Neural progenitor cell (in vitro differentiated cells): ENCODE data around the gene OR4E2. TPM values are rescaled to one million over a fixed set of nuclear protein-coding genes. Genes with fewer than 3 reads are reported as not detected.

Experiments used
- DNase-seq: peaks from one replicate; pipeline ENCODE4 v3.0.0-alpha.2; 2016; ENCODE audit warnings: low spot score
- H2AFZ ChIP-seq: fragments of 200-600 bp; sonication (generic); replicated peaks from 2 replicates; pipeline ENCODE4 v1.6.1; 2016; ENCODE audit warnings: antibody characterized with exemption
- H3F3A ChIP-seq: fragments of 200-600 bp; sonication (generic); 2 replicates; pipeline ENCODE4 v1.6.1; 2016; ENCODE audit warnings: antibody characterized with exemption, low read depth
- H3K27ac ChIP-seq: fragments of 200-600 bp; sonication (generic); 2 replicates; pipeline ENCODE4 v1.5.1; 2016; ENCODE audit warnings: mild to moderate bottlenecking
- H3K27me3 ChIP-seq: fragments of 200-600 bp; sonication (generic); 2 replicates; pipeline ENCODE4 v1.6.1; 2016; ENCODE audit warnings: mild to moderate bottlenecking, moderate library complexity
- H3K36me3 ChIP-seq: fragments of 200-600 bp; sonication (generic); 2 replicates; pipeline ENCODE4 v1.5.1; 2016
- H3K4me1 ChIP-seq: fragments of 200-600 bp; sonication (generic); 2 replicates; pipeline ENCODE4 v1.6.1; 2016; ENCODE audit warnings: mixed run types
- H3K4me2 ChIP-seq: fragments of 200-600 bp; sonication (generic); 2 replicates; pipeline ENCODE4 v1.6.1; 2016
- H3K4me3 ChIP-seq: fragments of 200-600 bp; sonication (generic); 2 replicates; pipeline ENCODE4 v1.5.1; 2016
- H3K79me2 ChIP-seq: fragments of 200-600 bp; sonication (generic); 2 replicates; pipeline ENCODE4 v1.6.1; 2016; ENCODE audit warnings: low read depth
- H3K9ac ChIP-seq: fragments of 200-600 bp; sonication (generic); 2 replicates; pipeline ENCODE4 v1.6.1; 2016
- H3K9me3 ChIP-seq: fragments of 200-600 bp; sonication (generic); 2 replicates; pipeline ENCODE4 v1.5.1; 2016; ENCODE audit warnings: low read depth
- H4K20me1 ChIP-seq: fragments of 200-600 bp; sonication (generic); 2 replicates; pipeline ENCODE4 v1.6.1; 2016; ENCODE audit warnings: low read depth
- H3K27ac Mint-ChIP-seq: 3 replicates; pipeline ENCODE4 v1.8.0; 2021; ENCODE audit warnings: mixed read lengths
- H3K27me3 Mint-ChIP-seq: 2 replicates; pipeline ENCODE4 v1.8.0; 2022; ENCODE audit warnings: low read depth, mild to moderate bottlenecking, inconsistent platforms, moderate library complexity, mixed read lengths; ENCODE audit not compliant: insufficient read depth
- H3K36me3 Mint-ChIP-seq: 3 replicates; pipeline ENCODE4 v1.8.0; 2021; ENCODE audit warnings: mixed read lengths
- H3K4me1 Mint-ChIP-seq: 3 replicates; pipeline ENCODE4 v1.8.0; 2021; ENCODE audit warnings: mixed read lengths
- H3K4me3 Mint-ChIP-seq: 3 replicates; pipeline ENCODE4 v1.8.0; 2021; ENCODE audit warnings: mild to moderate bottlenecking, moderate library complexity, mixed read lengths
- H3K9me3 Mint-ChIP-seq: 3 replicates; pipeline ENCODE4 v1.8.0; 2020; ENCODE audit warnings: mixed read lengths
- CTCF ChIP-seq: fragments of 200-600 bp; sonication (generic); IDR thresholded peaks from 2 replicates; pipeline ENCODE4 v1.5.1; 2017; ENCODE audit warnings: antibody characterized with exemption, mild to moderate bottlenecking
- EZH2 ChIP-seq: fragments of 200-600 bp; sonication (generic); IDR thresholded peaks from 2 replicates; pipeline ENCODE4 v1.6.1; 2017; ENCODE audit warnings: antibody characterized with exemption, mild to moderate bottlenecking, moderate library complexity
- EZH2phosphoT487 ChIP-seq: fragments of 200-600 bp; sonication (generic); IDR thresholded peaks from 2 replicates; pipeline ENCODE4 v1.6.1; 2017; ENCODE audit warnings: antibody characterized with exemption
- total RNA-seq: library from RNA; depleted of rRNA; stranded (reverse); fragments of >200 nt; gene quantifications from 2 replicates; pipeline ENCODE4 v1.2.3, GENCODE V29; 2015; ENCODE audit warnings: low replicate concordance

OR4E2 gene
- not detected in 2 replicates for total RNA-seq

- H3K4me1 Mint-ChIP-seq, result no peaks in the 10 kb centered on the region
- peaks cover 3% of the 10 kb centered on the region for H3K27me3 Mint-ChIP-seq
- no peaks in the 10 kb centered on the region for H3K9me3 ChIP-seq
- DNase-seq, result no peak
- no peaks in the 10 kb centered on the region for H4K20me1 ChIP-seq
- H3K9ac ChIP-seq, result no peak within 1 kb of the TSS
- no peaks in the 10 kb centered on the region for H3K79me2 ChIP-seq
- no peak within 1 kb of the TSS for H3K27ac Mint-ChIP-seq
- no peak within 1 kb of the TSS for H2AFZ ChIP-seq
- H3F3A ChIP-seq, result no peaks in the 10 kb centered on the region
- H3K9me3 Mint-ChIP-seq, result no peaks in the 10 kb centered on the region
- no peaks in the 10 kb centered on the region for H3K4me1 ChIP-seq
- H3K36me3 Mint-ChIP-seq, result no peaks in the 10 kb centered on the region
- H3K27ac ChIP-seq, result no peak within 1 kb of the TSS
- no peak within 1 kb of the TSS for H3K4me2 ChIP-seq
- no peak within 1 kb of the TSS for H3K4me3 ChIP-seq
- no peak within 1 kb of the TSS for H3K4me3 Mint-ChIP-seq
- no peaks in the 10 kb centered on the region for H3K27me3 ChIP-seq
- no peaks in the 10 kb centered on the region for H3K36me3 ChIP-seq
- TF ChIP-seq EZH2 (no peak), EZH2phosphoT487 (no peak), CTCF (no peak)
Measured at GRCh38 chr14:21653331-21653885, at the start of gene OR4E2. Gene OR4E2, plus strand, starts transcription at chr14:21653835. Its CDS starts 11,248 bp downstream, at chr14:21665083.

GRCh38 chr14:21612324-21612723 lies 41.3 kb upstream of the OR4E2 start:
- H3K4me2 ChIP-seq, result no peak overlapping the region
- no peaks in the 10 kb centered on the region for H4K20me1 ChIP-seq
- no peak for DNase-seq
- Mint-ChIP-seq H3K4me3 (no peak overlapping the region), H3K27me3 (peaks cover 2% of the 10 kb centered on the region), H3K4me1 (no peaks in the 10 kb centered on the region), H3K36me3 (no peaks in the 10 kb centered on the region), H3K9me3 (no peaks in the 10 kb centered on the region), H3K27ac (no peak overlapping the region)
- TF ChIP-seq EZH2, result no peak
- TF ChIP-seq CTCF, result no peak
- no peak for TF ChIP-seq EZH2phosphoT487
- H3K36me3 ChIP-seq, result no peaks in the 10 kb centered on the region
- no peaks in the 10 kb centered on the region for H3F3A ChIP-seq
- no peaks in the 10 kb centered on the region for H3K4me1 ChIP-seq
- no peak overlapping the region for H2AFZ ChIP-seq
- no peaks in the 10 kb centered on the region for H3K9me3 ChIP-seq
- H3K79me2 ChIP-seq, result no peaks in the 10 kb centered on the region
- H3K4me3 ChIP-seq, result no peak overlapping the region
- H3K27me3 ChIP-seq, result no peaks in the 10 kb centered on the region
- H3K27ac ChIP-seq, result no peak overlapping the region
- H3K9ac ChIP-seq, result no peak overlapping the region

GRCh38 chr14:21614240-21614639 lies 39.4 kb upstream of the OR4E2 start:
- Histone ChIP-seq H3K79me2 (no peaks in the 10 kb centered on the region), H3K4me3 (no peak overlapping the region), H3F3A (no peaks in the 10 kb centered on the region), H3K9me3 (no peaks in the 10 kb centered on the region), H3K27ac (no peak overlapping the region), H3K4me2 (no peak overlapping the region), H4K20me1 (no peaks in the 10 kb centered on the region), H3K36me3 (no peaks in the 10 kb centered on the region), H3K27me3 (no peaks in the 10 kb centered on the region), H3K9ac (no peak overlapping the region), H2AFZ (no peak overlapping the region), H3K4me1 (no peaks in the 10 kb centered on the region)
- Mint-ChIP-seq H3K4me3 (no peak overlapping the region), H3K36me3 (no peaks in the 10 kb centered on the region), H3K27me3 (peaks cover 4% of the 10 kb centered on the region), H3K9me3 (no peaks in the 10 kb centered on the region), H3K4me1 (no peaks in the 10 kb centered on the region), H3K27ac (no peak overlapping the region)
- no peak for DNase-seq
- TF ChIP-seq EZH2 (no peak), CTCF (no peak), EZH2phosphoT487 (no peak)
